H9 (cell line): ENCODE measurements around the gene NCOR2. TPM values are rescaled to one million over a fixed set of nuclear protein-coding genes. Genes with fewer than 3 reads are reported as not detected.
A peak's percentile ranks its signal among the peaks of the same experiment; 100 is the strongest.

Experiments
- DNase-seq: peaks from one replicate; pipeline ENCODE4 v3.0.0-alpha.2; 2017
- H2AFZ ChIP-seq: one replicate; pipeline ENCODE4 v1.6.1; 2013; ENCODE audit warnings: mild to moderate bottlenecking, low read length, control low read depth, moderate library complexity
- H2AK5ac ChIP-seq: 2 replicates; pipeline ENCODE4 v1.6.1; 2013; ENCODE audit warnings: low read length, control low read depth, mixed read lengths; ENCODE audit not compliant: insufficient read length
- H2BK120ac ChIP-seq: one replicate; pipeline ENCODE4 v1.6.1; 2013; ENCODE audit warnings: low read depth, mild to moderate bottlenecking, low read length, control low read depth, inconsistent platforms; ENCODE audit not compliant: poor library complexity, severe bottlenecking
- H2BK12ac ChIP-seq: 2 replicates; pipeline ENCODE4 v1.6.1; 2013; ENCODE audit warnings: low read length, control low read depth, mixed read lengths, low read depth; ENCODE audit not compliant: insufficient read length
- H2BK15ac ChIP-seq: 2 replicates; pipeline ENCODE4 v1.6.1; 2013; ENCODE audit warnings: low read depth, low read length, control low read depth
- H2BK20ac ChIP-seq: one replicate; pipeline ENCODE4 v1.6.1; 2013; ENCODE audit warnings: low read depth, mild to moderate bottlenecking, low read length, control low read depth, inconsistent platforms; ENCODE audit not compliant: poor library complexity, severe bottlenecking
- H2BK5ac ChIP-seq: 2 replicates; pipeline ENCODE4 v1.6.1; 2013; ENCODE audit warnings: low read length, control low read depth, mixed read lengths; ENCODE audit not compliant: insufficient read length
- H3K14ac ChIP-seq: 2 replicates; pipeline ENCODE4 v1.6.1; 2013; ENCODE audit warnings: low read length, control low read depth; ENCODE audit not compliant: insufficient read depth
- H3K18ac ChIP-seq: 2 replicates; pipeline ENCODE4 v1.6.1; 2013; ENCODE audit warnings: low read depth, mild to moderate bottlenecking, mixed read lengths, low read length, control low read depth; ENCODE audit not compliant: insufficient read length
- H3K23ac ChIP-seq: 2 replicates; pipeline ENCODE4 v1.6.1; 2013; ENCODE audit warnings: low read length, control low read depth, mixed read lengths, low read depth; ENCODE audit not compliant: insufficient read length
- H3K23me2 ChIP-seq: 2 replicates; pipeline ENCODE4 v1.6.1; 2013; ENCODE audit warnings: low read depth, mild to moderate bottlenecking, mixed read lengths, low read length, control low read depth; ENCODE audit not compliant: insufficient read length, poor library complexity, severe bottlenecking
- H3K27ac ChIP-seq: 2 replicates; pipeline ENCODE4 v1.5.1; 2013; ENCODE audit warnings: low read length, control low read depth, mixed read lengths, low read depth; ENCODE audit not compliant: insufficient read length
- H3K27me3 ChIP-seq: 2 replicates; pipeline ENCODE4 v1.6.1; 2013; ENCODE audit warnings: low read length, control low read depth, inconsistent platforms; ENCODE audit not compliant: insufficient read depth
- H3K4ac ChIP-seq: 2 replicates; pipeline ENCODE4 v1.6.1; 2013; ENCODE audit warnings: low read depth, mild to moderate bottlenecking, control low read depth, inconsistent platforms, low read length, moderate library complexity
- H3K4me1 ChIP-seq: 2 replicates; pipeline ENCODE4 v1.6.1; 2013; ENCODE audit warnings: low read length, control low read depth, inconsistent platforms; ENCODE audit not compliant: insufficient read depth
- H3K4me2 ChIP-seq: 2 replicates; pipeline ENCODE4 v1.6.1; 2013; ENCODE audit warnings: low read length, control low read depth, mixed read lengths; ENCODE audit not compliant: insufficient read length, insufficient read depth
- H3K56ac ChIP-seq: 2 replicates; pipeline ENCODE4 v1.6.1; 2013; ENCODE audit warnings: low read depth, mild to moderate bottlenecking, mixed read lengths, low read length, control low read depth; ENCODE audit not compliant: insufficient read length
- H3K79me1 ChIP-seq: 2 replicates; pipeline ENCODE4 v1.6.1; 2013; ENCODE audit warnings: low read depth, mild to moderate bottlenecking, moderate library complexity, low read length, control low read depth, inconsistent platforms; ENCODE audit not compliant: insufficient read depth, poor library complexity, severe bottlenecking
- H3K79me2 ChIP-seq: 2 replicates; pipeline ENCODE4 v1.6.1; 2013; ENCODE audit warnings: low read length, control low read depth, inconsistent platforms; ENCODE audit not compliant: insufficient read depth
- H3K9ac ChIP-seq: 2 replicates; pipeline ENCODE4 v1.6.1; 2013; ENCODE audit warnings: low read length, control low read depth, mixed read lengths; ENCODE audit not compliant: insufficient read length; ENCODE audit errors: extremely low read depth
- H3K9me3 ChIP-seq: one replicate; pipeline ENCODE4 v1.6.1; 2013; ENCODE audit warnings: low read depth, low read length, inconsistent platforms; ENCODE audit not compliant: control insufficient read depth
- H3T11ph ChIP-seq: one replicate; pipeline ENCODE4 v1.6.1; 2013; ENCODE audit warnings: mild to moderate bottlenecking, low read length, control low read depth, inconsistent platforms
- H4K20me1 ChIP-seq: one replicate; pipeline ENCODE4 v1.6.1; 2013; ENCODE audit not compliant: control insufficient read depth, insufficient read length, insufficient read depth
- H4K5ac ChIP-seq: 2 replicates; pipeline ENCODE4 v1.6.1; 2013; ENCODE audit warnings: low read depth, mild to moderate bottlenecking, mixed read lengths, low read length, control low read depth; ENCODE audit not compliant: insufficient read length
- H4K8ac ChIP-seq: replicated peaks from 2 replicates; pipeline ENCODE4 v1.6.1; 2013; ENCODE audit warnings: low read length, control low read depth, mixed read lengths, low read depth; ENCODE audit not compliant: insufficient read length
- H4K91ac ChIP-seq: 2 replicates; pipeline ENCODE4 v1.6.1; 2013; ENCODE audit warnings: low read depth, mild to moderate bottlenecking, moderate library complexity, mixed read lengths, low read length, control low read depth; ENCODE audit not compliant: insufficient read length
- H3K27ac Mint-ChIP-seq, 3 experiments: 2 replicates in 2 of 3; 3 replicates in 1 of 3; pipeline ENCODE4 v1.8.0; 2020 to 2021; ENCODE audit warnings: mixed read lengths in 3 of 3, mild to moderate bottlenecking in 1 of 3, moderate library complexity in 1 of 3
- H3K27me3 Mint-ChIP-seq: 2 replicates; pipeline ENCODE4 v1.8.0; 2021; ENCODE audit warnings: low read depth, mild to moderate bottlenecking, moderate library complexity, mixed read lengths
- H3K36me3 Mint-ChIP-seq, 3 experiments: 2 replicates in 2 of 3; 3 replicates in 1 of 3; pipeline ENCODE4 v1.8.0; 2020 to 2021; ENCODE audit warnings: low read depth in 3 of 3, mixed read lengths in 3 of 3; ENCODE audit not compliant: insufficient read depth in 1 of 3
- H3K4me1 Mint-ChIP-seq, 2 experiments: 2 replicates each; pipeline ENCODE4 v1.8.0; 2020; ENCODE audit warnings: mixed read lengths in 2 of 2
- H3K4me3 Mint-ChIP-seq, 2 experiments: 2 replicates in 1 of 2; 3 replicates in 1 of 2; pipeline ENCODE4 v1.8.0; 2020 to 2021; ENCODE audit warnings: mild to moderate bottlenecking in 2 of 2, mixed read lengths in 2 of 2, moderate library complexity in 1 of 2
- H3K9me3 Mint-ChIP-seq, 2 experiments: 2 replicates in 1 of 2; 3 replicates in 1 of 2; pipeline ENCODE4 v1.8.0; 2020; ENCODE audit warnings: mild to moderate bottlenecking in 2 of 2, mixed read lengths in 2 of 2, moderate library complexity in 1 of 2
- WGBS: extraction: QIAGEN DNeasy Blood & Tissue Kit; methylation state at CpG from one replicate; pipeline ENCODE4 v1.1.7; 2013; ENCODE audit warnings: missing lambda C conversion rate, low lambda C conversion rate, mixed read lengths; ENCODE audit not compliant: insufficient read length; ENCODE audit errors: extremely low coverage; 5-methylcytosine and 5-hydroxymethylcytosine counted together
- total RNA-seq: library from RNA; stranded (reverse); gene quantifications from 2 replicates; pipeline ENCODE4 v1.2.1, GENCODE V29; 2021
- TF ChIP-seq, protein P1 (sequence below): fragments of 200-600 bp; sonication (generic); conservative IDR thresholded peaks from 3 replicates; pipeline ENCODE4 v1.8.0; 2021; ENCODE audit warnings: antibody characterized with exemption, mild to moderate bottlenecking

Gene NCOR2
- total RNA-seq, 1 experiment from 2014 or later = 226 TPM

DNA sequence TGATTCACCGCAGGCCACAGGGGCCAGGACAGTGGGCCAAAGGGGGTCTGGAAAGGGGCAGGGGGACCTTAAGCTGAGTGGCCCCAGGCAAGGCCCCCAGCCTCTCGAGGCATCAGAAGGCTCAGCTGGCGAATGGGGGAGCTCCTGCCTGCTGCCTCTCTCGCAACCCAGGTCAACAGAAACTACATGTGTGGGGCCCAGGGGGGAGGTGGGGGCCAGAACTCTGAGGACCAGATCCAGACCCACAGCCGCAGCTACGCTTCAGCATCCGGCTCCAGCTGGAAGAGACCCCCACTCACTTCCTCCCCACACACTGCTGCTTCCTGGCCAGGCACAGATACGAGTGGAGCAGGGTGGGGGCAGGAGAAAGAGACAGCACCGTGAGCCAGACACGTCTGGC lies 46.5 kb downstream of the NCOR2 start:
- Histone ChIP-seq H4K20me1 (no peaks in the 10 kb centered on the region), H3K23ac (no peak overlapping the region), H3K27me3 (no peaks in the 10 kb centered on the region), H3K79me2 (peaks cover 27% of the 10 kb centered on the region; the same call in 1 of the 2 replicates), H3T11ph (no peak overlapping the region), H3K9me3 (no peaks in the 10 kb centered on the region), H3K9ac (no peak overlapping the region), H2BK120ac (no peak overlapping the region), H3K56ac (no peak overlapping the region), H3K4me1 (no peaks in the 10 kb centered on the region), H2AFZ (no peak overlapping the region), H3K4ac (no peak overlapping the region), H3K79me1 (peaks cover 13% of the 10 kb centered on the region), H2AK5ac (no peak overlapping the region), H3K4me2 (no peak overlapping the region), H2BK20ac (no peak overlapping the region), H4K5ac (no peak overlapping the region), H2BK15ac (no peak overlapping the region), H3K18ac (no peak overlapping the region), H4K8ac (no peak overlapping the region), H3K27ac (no peak overlapping the region), H2BK5ac (no peak overlapping the region), H3K14ac (no peak overlapping the region), H2BK12ac (no peak overlapping the region), H3K23me2 (no peaks in the 10 kb centered on the region), H4K91ac (no peak overlapping the region)
- Mint-ChIP-seq H3K4me1 (peaks cover 21 to 27% of the 10 kb centered on the region in 2 experiments), H3K27ac (peak overlapping the region; percentile 55 to 89 (median 78); a peak in 3 of 7 replicates), H3K4me3 (no peak overlapping the region), H3K9me3 (no peaks in the 10 kb centered on the region), H3K36me3 (peaks cover 3 to 8% (median 4%) of the 10 kb centered on the region in 3 experiments; a peak in 4 of 7 replicates), H3K27me3 (no peaks in the 10 kb centered on the region)
- WGBS = no CpG with 5 or more reads among the region's 10 CpGs
- TF ChIP-seq, protein P1, sequence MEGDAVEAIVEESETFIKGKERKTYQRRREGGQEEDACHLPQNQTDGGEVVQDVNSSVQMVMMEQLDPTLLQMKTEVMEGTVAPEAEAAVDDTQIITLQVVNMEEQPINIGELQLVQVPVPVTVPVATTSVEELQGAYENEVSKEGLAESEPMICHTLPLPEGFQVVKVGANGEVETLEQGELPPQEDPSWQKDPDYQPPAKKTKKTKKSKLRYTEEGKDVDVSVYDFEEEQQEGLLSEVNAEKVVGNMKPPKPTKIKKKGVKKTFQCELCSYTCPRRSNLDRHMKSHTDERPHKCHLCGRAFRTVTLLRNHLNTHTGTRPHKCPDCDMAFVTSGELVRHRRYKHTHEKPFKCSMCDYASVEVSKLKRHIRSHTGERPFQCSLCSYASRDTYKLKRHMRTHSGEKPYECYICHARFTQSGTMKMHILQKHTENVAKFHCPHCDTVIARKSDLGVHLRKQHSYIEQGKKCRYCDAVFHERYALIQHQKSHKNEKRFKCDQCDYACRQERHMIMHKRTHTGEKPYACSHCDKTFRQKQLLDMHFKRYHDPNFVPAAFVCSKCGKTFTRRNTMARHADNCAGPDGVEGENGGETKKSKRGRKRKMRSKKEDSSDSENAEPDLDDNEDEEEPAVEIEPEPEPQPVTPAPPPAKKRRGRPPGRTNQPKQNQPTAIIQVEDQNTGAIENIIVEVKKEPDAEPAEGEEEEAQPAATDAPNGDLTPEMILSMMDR = no peak
- no peak for DNase-seq
